ENCODE data around the gene PIGH. TPM values are rescaled to one million over a fixed set of nuclear protein-coding genes. Genes with fewer than 3 reads are reported as not detected.
A peak's percentile ranks its signal among the peaks of the same experiment; 100 is the strongest.
"Not testable (repeated sequence)": the region's sequence is repeated elsewhere in the genome, so short reads cannot be mapped to it uniquely, and the experiment has no call there.

PIGH gene, protein sequence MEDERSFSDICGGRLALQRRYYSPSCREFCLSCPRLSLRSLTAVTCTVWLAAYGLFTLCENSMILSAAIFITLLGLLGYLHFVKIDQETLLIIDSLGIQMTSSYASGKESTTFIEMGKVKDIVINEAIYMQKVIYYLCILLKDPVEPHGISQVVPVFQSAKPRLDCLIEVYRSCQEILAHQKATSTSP
- total RNA-seq (ENCODE audit: insufficient read depth, low replicate concordance): 23.1 TPM

DNA sequence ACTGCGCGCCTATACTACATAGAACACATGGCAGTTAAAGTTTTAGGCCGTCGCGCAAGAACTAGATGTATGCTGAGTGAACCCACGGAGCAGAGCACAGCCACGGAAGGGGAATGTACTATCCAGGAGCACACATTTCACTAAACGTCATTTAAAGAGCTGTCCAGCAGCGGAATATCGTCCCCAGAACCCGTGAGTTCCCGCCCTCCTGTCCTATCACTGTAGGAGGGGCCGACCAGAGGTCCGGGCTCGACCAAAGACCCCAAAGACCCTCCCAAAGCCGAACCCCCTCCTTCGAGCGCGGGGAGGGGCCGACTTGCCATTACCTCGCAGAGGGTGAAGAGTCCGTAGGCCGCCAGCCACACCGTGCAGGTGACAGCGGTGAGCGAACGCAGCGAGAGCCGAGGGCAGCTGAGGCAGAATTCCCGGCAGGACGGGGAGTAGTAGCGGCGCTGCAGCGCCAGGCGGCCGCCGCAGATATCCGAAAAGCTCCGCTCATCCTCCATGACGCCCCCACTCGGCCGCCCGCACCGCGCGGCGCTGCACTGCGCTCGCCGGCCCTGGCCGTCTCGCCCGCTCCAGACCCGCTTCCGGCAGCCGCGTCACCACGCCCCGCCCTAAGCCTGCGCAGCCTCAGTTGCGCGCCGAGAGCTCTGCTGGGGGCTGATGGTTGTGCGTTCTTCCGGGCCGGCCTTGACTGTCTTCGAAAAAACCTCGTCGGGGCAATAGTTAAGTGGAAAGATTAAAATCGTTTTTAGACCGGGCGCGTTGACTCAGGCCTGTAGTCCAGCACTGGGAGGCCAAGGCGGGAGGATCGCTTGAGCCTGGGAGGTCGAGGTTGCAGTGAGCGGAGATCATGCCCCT lies at the start of gene PIGH:
TSS of gene PIGH (minus strand) at position 571 of the 864 bp plus-strand sequence. CDS start at position 506, 65 bp downstream.
- DNase-seq (ENCODE audit: low spot score): peak; percentile 88

DNA sequence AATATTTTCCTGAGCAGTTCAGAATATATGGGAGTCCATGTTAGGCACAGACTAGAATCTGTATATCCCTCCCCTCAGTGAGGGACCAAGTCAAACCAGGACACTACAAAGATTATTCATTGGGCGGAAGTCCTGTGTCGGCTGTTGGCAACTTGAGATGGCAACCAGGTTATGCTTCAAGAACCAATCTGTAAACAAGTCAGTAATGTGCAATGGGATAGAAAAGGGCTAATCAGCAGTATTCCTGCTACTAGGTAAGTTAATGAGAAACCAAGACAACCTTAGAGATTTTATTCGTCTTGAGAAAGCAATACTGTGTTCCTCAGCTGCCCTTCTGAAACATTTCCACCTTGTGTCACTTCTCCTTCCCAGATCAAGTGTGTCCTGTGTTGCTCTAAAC lies 46.1 kb upstream of the PIGH start:
- DNase-seq (ENCODE audit: low spot score): no peak

DNA sequence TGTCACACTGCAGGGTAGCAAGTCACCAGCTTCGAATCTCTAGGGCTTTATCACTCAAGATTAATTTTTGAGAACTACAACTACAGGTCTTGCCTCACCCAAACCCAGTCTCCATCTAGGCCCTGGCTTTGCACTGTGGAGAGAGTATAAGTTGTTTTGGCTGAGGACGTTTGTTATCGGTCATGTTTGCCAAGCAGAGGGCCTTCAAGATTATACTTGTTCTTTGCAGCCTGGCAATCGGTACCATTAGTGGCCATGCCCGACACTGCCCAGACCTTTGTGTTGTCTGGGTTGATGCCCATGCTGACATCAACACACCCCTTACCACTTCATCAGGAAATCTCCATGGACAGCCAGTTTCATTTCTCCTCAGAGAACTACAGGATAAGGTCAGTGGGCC lies 45.3 kb upstream of the PIGH start:
- no peak for DNase-seq (ENCODE audit: low spot score)

DNA sequence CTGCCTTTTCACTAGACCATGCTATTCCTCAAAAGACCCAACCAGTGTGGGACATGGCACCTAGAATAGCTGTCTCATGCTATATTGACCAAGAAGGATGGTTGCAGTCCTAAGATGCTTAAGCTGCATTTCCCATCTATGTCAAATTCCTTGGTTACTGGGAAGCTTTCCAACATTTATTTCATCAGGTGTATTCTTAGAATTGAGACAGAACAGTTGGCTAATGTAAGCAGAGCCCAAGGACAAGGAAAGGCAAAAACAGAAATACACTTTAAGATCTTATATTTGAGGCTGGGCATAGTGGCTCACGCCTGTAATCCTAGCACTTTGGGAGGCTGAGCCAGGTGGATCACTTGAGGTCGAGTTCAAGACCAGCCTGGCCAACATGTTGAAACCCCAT lies 44.4 kb upstream of the PIGH start:
- DNase-seq (ENCODE audit: low spot score): peak; percentile 5

DNA sequence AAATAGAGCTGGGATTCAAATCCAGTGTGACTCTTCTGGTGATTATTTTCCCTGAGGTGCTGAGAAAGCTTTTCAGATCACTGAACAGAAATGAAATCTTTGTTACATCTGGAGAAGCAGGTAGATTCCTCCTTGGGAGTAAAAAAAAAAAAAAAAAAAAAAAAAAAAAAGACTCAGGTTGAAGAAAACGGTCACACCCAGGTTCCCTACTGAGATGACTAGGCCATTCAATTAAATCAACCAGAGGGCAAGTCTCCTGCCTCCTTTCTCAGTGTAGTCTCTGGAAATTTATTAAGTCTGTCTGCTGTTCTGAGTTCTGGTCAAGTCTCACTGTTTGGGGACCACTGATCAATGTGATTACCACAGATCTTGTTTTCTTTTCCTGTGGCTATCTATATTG lies 43.6 kb upstream of the PIGH start:
- DNase-seq (ENCODE audit: low spot score): no peak

DNA sequence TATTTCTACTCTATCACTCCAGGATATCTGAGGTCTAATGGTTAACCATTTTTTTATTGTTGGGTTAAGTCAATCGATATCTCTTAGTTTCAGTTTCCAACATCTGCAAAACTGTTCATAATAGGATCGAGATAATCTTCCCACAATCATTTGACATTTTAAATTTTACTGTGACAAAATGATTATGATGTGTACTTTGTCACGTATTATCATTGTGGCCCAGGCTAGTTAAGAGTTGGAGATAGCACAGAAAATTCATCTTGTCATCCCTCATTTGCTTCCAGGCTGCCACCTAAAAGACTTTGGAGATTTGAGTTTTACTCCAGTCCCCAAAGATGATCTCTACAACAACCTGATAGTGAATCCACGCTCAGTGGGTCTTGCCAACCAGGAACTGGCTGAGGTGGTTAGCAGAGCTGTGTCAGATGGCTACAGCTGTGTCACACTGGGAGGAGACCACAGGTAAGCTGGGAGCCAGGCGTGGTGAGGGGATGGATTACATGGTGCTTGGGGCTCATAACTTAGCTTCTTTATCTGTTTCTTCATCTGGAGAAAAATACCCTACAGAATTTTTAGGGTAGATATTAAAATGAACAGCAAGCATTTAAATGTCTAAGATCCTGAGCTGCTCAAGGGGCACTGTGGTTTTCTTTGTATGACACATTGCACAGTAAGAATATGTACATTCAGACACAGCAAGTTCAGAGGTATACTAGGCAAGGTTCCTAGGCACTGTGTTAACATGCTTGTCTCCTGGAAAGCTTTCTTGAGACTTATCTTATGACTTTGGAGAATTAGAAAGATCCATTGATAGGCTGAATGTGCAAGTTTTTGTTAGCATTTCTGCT lies 42.1 kb upstream of the PIGH start:
- DNase-seq (ENCODE audit: low spot score): no peak

DNA sequence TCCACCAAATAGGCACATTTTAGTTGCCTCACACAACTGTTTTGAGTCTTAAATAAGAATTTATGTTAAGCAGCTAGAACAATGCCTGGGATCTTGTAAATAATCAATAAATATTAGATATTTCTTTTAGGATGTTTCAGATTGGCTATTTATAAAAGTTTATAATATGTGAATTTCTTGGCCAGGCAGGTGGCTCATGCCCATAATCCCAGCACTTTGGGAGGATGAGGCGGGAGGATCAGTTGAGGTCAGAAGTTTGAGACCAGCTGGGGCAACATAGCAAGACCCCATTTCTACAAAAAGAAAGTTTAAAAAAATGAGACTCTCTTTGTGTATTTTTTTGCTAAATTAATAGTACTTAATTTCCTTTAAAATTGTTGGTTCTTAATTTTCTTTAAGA lies 41.4 kb upstream of the PIGH start:
- no peak for DNase-seq (ENCODE audit: low spot score)

DNA sequence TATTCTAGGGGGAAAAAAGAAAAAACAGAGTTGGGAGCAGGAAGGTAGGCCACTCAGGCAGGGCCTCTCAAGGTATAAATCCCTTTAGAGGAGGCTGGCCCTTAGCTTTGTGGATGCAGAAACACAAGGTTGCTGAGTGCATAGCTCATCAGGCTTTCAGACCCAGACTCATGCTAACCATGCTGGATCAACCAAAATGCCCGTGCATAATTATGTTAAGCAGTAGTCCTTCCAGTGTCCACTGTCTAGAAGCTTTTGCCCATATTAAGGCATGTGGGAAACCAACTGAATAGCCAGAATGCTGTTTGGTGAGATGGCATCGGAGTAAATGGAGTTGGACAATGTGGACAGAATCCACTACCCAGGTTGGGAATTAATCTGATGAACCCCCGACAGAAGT lies 38.6 kb upstream of the PIGH start:
- no peak for DNase-seq (ENCODE audit: low spot score)

DNA sequence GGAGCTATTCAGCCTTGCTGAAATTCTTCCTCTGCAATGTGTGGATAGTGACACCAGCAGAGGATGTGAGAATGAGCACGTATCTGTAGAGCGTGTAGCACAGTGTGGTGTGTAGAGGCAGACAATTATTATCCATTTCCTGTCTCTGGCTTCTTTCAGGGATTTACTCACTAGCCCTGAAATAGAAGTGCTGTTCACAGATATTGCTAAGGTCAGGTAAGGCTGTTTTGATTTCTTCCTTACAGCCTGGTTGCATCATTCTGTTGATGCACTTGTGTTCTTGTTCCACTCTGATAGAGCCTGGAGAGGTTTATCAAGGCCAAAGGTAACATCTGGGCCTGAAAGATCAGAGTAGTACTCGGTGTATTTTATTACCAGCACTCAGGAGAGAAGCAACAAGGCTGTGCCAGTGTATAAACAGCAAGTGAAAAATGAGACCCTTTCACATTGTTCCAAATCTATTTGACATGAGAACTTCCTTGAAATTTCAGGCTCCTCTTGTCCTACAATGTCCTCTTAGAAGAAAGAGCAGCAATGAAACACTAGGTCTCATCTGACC lies 36.4 kb upstream of the PIGH start:
- DNase-seq (ENCODE audit: low spot score): peak; percentile 3

DNA sequence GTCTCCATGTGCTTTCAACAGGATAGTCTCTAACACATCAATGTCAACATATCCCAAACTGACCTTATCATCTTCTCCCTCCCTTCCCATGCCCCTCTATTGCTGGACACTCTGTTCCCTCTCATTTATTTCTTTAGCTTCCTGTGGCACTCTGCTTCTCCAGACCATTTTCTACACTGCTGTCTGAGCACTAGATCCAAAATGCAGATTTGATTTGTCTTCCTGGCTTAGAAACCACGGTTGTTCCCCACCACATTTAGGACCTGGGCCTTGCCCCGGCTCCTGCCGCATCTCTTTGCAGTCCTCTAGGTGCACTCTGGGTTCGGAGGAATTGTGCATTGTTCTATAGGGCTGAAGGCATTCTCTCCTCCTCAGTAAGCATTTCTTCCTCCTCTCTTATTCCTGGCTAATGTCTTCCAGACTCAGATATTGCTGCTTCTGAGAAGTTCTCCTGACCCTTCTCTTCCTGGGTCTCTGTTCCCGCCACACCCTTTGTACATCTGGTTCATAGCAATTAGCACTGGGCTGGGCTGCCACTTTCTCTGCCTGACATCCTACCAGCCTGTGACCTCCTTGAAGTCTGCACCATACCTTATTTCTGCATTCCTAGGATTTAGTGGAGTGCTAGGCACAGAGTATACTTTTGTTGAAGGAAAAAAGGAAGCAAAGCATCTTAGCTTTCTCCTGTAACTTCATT lies 33.5 kb upstream of the PIGH start:
- no peak for DNase-seq (ENCODE audit: low spot score)

DNA sequence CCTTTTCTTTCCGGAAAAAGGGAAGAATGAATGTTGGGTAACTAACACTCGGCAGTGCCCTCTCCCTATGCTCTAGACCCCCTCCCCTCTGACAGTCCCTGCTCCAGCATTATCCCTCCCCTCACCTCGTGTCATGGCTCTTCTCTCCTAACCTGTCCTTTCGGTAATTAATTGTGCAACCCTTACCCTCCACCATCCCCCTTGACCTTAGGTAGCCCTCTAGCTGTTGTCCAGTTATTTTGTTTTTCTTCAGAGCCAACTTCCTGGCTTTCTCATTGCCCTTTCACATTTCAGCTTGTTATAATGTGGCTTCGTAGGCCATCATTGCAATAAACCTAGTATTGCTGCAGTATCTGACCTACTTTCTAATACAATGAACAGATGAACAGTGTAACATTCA lies 30.9 kb upstream of the PIGH start:
- DNase-seq (ENCODE audit: low spot score): no peak

DNA sequence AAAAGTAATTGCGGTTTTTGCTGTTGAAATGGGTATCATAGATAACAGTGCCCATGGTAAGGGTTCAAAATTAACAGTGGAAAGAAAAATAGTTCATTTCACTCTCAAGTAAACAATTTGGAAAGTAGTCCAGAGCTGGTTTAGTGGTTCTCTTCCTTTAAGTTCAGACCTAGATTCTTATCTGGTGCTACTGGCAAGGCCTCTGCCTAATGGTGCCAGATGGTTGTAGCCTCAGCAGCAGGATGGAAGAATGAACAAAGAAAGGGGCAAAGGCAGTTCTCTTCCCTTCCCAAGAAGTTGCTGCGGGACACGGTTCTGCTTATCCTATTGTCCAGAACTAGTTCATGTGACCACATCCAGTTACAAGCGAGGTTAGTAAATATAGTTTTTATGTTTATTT lies 30.1 kb upstream of the PIGH start:
- DNase-seq (ENCODE audit: low spot score): no peak

DNA sequence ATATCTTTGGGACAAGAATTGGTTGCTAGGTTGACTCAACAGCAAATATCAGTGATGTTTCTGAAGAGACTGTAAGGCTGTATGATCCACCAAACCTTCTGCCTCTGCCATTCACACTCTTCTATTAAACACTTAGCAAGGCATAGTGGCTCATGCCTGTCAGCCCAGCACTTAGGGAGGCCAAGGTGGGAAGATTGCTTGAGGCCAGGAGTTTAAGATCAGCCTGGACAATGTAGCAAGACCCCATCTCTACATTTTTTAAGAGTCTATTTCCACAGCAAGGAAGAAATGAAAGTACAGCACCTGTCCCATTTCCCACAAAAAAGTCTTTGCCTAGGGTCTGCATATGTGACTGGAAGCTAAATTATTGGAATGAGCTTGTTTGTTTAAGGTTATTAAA lies 27.5 kb upstream of the PIGH start:
- no peak for DNase-seq (ENCODE audit: low spot score)

DNA sequence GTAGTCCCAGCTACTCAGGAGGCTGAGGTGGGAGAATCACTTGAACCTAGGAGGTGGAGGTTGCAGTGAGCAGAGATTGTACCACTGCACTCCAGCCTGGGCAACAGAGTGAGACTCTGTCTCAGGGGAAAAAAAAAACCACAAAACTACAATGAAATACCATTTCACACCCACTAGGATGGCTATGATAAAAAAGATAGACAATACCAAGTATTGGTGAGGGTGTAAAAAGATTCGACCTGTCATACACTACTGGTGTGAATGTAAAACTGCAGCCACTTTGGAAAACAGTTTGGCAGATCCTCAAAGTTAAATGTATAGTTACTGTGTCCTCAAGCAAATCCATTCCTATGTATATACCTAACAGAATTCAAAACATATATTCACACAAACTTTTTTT lies 26.1 kb upstream of the PIGH start:
- DNase-seq (ENCODE audit: low spot score): not testable (repeated sequence)

DNA sequence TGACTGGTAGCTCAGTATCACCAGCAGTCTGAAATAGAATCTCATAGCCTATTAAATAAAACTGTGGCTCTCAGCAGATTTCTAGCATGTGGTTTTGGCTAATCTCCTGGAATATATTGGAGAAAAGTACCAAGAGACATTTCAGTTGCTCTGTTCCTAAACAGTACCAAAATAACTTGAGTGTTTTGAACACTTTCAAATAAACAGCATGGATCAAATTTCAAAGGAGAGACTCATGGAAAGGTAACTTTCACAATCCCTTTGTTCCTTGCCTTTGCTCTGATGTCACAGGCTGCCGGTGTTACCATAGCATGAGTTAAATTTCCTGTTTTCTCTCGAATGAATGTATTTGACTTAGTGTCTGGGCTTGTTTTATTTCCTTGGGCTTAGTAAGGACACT lies 23.0 kb upstream of the PIGH start:
- DNase-seq (ENCODE audit: low spot score): no peak

DNA sequence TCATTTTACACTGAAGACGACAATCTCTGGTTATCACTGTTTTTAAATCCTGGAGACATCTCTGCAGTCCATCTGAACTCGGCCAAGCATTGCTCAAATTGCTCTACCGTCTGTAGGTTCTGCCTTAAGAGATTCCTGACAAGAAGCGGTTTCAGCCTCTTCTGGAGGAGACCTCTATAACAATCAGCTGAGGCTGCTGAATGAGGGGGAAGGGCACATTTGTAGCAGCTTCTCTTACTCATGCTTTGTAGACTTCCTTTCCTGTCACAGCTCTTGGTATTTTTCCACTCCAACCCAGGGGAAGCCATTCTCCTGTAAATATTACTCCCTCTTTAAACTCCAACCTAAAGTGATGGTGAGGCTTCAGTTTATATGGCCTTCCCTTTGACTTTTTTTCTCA lies 22.6 kb upstream of the PIGH start:
- DNase-seq (ENCODE audit: low spot score): peak; percentile 86

DNA sequence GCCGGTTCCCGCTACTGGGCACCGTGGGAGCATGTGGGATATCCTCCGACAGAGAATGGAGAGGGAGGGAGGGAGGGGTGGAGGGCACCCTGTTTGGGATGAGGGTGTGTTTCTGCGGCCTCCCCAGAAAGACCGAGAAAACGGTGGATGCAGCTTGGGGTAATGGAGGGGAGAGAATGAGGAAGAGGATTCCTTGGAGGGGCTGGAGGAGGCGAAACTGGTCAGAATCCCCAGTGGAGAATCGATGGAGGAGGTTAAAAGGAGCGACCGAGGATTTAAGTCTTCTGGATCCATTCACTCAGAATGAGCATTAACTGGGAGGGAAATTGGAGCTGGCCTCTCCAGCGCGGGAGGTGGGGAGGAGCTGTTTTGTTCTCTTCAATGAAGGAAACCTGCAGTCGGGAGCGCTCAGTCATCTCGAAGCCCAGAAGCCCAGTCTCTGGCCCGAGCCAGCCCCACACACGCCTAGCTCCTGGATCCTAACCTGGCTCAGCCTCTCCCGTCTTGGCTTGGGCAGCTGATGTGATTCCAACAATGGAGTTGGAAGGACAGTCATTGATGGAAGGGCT lies 20.2 kb upstream of the PIGH start:
- peak; percentile 19 for DNase-seq (ENCODE audit: low spot score)

DNA sequence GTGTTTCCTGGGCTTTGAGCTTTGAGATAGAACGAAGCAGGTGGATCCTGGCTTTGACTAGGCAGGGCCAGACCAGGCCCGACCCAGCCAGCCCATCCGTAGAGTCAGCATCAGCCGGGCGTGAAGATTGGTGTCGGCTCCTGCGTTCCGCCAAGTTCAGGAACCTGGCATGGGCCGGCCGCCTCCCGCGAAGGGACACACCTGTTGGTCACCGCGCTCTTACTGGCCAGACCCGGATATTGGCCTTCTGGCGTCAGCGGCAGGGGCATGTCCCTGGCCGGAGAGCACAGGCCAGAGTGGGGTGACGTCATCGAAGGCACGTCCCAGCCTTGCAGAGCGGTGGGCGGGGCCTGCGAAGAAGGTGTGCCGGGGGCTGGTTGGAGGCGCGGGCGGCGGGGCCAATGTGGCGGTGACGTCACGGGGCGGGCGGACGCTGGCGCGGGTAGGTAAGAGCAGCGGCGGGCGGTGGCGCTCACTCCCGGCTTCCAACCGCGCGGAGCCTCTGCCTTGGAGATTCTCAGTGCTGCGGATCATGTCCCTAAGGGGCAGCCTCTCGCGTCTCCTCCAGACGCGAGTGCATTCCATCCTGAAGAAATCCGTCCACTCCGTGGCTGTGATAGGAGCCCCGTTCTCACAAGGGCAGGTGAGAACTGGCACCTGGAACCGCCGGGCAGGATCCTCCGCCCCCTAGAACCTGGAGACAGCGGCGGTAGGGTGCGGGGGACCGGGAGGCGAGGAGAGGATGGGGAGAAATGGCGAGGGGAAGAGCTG lies 19.6 kb upstream of the PIGH start, which contains the start of gene ARG2:
TSS of gene ARG2 (plus strand) at position 475 of the 771 bp plus-strand sequence. CDS start at position 533, 58 bp downstream.
- DNase-seq (ENCODE audit: low spot score): peak; percentile 93

DNA sequence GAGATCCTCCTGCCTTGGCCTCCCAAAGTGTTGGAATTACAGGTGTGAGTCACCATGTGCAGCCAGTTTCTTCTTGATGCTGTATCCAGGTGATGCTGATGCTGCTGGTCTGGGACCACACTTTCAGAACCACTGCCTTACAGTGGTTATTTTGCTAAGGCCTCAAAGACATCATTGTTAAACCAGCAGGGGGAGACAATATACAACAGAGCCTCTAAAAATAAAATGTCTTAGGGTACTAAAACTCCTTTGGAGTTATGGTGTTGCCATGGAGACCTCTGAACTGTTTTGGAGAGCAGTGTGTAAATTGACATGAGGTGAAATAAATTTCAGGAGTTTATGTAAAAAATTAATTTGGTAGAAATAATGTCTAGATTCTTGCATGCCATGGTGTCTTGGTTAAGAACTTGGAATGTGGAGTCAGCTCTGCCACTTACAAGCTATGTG lies 18.6 kb upstream of the PIGH start:
- DNase-seq (ENCODE audit: low spot score): peak; percentile 90

DNA sequence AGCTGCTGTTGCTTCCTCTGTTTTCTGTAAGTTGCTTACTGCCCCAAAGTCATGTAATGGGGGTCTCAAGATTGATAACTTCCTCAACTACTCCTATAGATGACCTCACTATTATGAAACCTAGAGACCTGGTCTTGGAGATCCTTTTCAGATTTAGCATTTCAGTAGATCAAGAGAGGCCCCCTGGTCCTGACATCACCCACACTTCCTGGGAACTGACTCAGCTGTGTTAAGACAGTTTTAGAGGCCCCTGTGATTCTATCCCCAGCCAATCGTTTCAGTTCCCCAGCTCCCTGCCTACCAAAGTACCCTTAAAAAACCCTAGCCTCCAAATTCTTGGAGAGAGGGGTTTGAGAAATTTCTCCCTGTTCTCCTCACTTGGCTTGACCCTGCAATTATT lies 10.4 kb upstream of the PIGH start:
- no peak for DNase-seq (ENCODE audit: low spot score)
